HepG2 (cell line): ENCODE results near the gene RHEBL1. TPM values are rescaled to one million over a fixed set of nuclear protein-coding genes. Genes with fewer than 3 reads are reported as not detected.

Source experiments
- ATAC-seq: fragments of 200-7000 bp; cut with Tn5 transposase; 3 replicates; pipeline ENCODE4 v1.9.1; 2020; ENCODE audit warnings: mild to moderate bottlenecking, moderate library complexity
- BruUV-seq: library from RNA; stranded (reverse); fragments of 400-500 nt; replicated peaks from 2 replicates; lab custom pipeline; 2021; lab: Mats Ljungman, UMichigan
- CTCF ChIA-PET: fragments of 300-600 bp; formaldehyde crosslinking; extraction: SDS; loops from one replicate; lab custom pipeline; 2021; ENCODE audit warnings: low total read pairs, inconsistent platforms, low intra/inter-chr PET ratio; lab: Yijun Ruan, JAX
- POLR2A ChIA-PET: fragments of 350-600 bp; sonication (Branson Sonifier 250); formaldehyde crosslinking; loops from one replicate; lab custom pipeline; 2020; ENCODE audit warnings: antibody characterized with exemption, inconsistent platforms; lab: Yijun Ruan, JAX
- DNase-seq: peaks from one replicate; pipeline ENCODE4 v3.0.0-alpha.2; 2015; ENCODE audit warnings: low spot score
- FAIRE-seq: peaks from 3 replicates; lab custom pipeline; 2011; peaks lifted over from hg19 to GRCh38; lab: Jason Lieb, UNC
- H2AFZ ChIP-seq: one replicate; pipeline ENCODE4 v1.6.1; 2011; ENCODE audit warnings: low read length, inconsistent platforms
- H3K27ac ChIP-seq: fragments of 300-600 bp; 3 replicates; pipeline ENCODE4 v1.8.0; 2011; ENCODE audit warnings: mixed run types, mild to moderate bottlenecking, mixed read lengths, low read length, inconsistent platforms; ENCODE audit not compliant: insufficient read depth; ENCODE audit errors: extremely low read length
- H3K27me3 ChIP-seq, 2 experiments: fragments of 200-600 bp in 1 of 2; 2 replicates in 1 of 2; 3 replicates in 1 of 2; pipeline versions ENCODE4 v1.6.0 to v1.8.0; 2011; ENCODE audit warnings: low read length in 2 of 2, mild to moderate bottlenecking in 2 of 2, moderate library complexity in 2 of 2, inconsistent platforms in 1 of 2; ENCODE audit not compliant: insufficient read depth in 2 of 2, control insufficient read depth in 1 of 2
- H3K36me3 ChIP-seq, 2 experiments: fragments of 200-600 bp in 1 of 2; replicated peaks in 1 of 2; 2 replicates in 1 of 2; 3 replicates in 1 of 2; pipeline versions ENCODE4 v1.5.1 to v1.8.0; 2011; ENCODE audit warnings: low read length in 2 of 2, inconsistent platforms in 1 of 2; ENCODE audit not compliant: insufficient read depth in 2 of 2, control insufficient read depth in 1 of 2
- H3K4me1 ChIP-seq: 2 replicates; pipeline ENCODE4 v1.5.1; 2012; ENCODE audit warnings: low read length, inconsistent platforms; ENCODE audit not compliant: insufficient read depth
- H3K4me2 ChIP-seq: 2 replicates; pipeline ENCODE4 v1.6.0; 2011; ENCODE audit warnings: low read depth, low read length, inconsistent platforms
- H3K4me3 ChIP-seq, 3 experiments: fragments of 200-600 bp in 1 of 3; sonication (generic), shearing (Covaris generic) in 1 of 3; replicated peaks in 1 of 3; 2 replicates each; pipeline ENCODE4 v1.5.1; 2011 to 2016; ENCODE audit warnings: low read length in 3 of 3, inconsistent platforms in 2 of 3, low read depth in 2 of 3, mild to moderate bottlenecking in 2 of 3, control low read depth in 1 of 3, mixed read lengths in 1 of 3; ENCODE audit not compliant: insufficient read depth in 1 of 3
- H3K79me2 ChIP-seq: one replicate; pipeline ENCODE4 v1.6.1; 2011; ENCODE audit warnings: low read length, inconsistent platforms; ENCODE audit not compliant: insufficient read depth
- H3K9ac ChIP-seq: 2 replicates; pipeline ENCODE4 v1.6.0; 2011; ENCODE audit warnings: mild to moderate bottlenecking, low read depth, low read length, inconsistent platforms; ENCODE audit not compliant: insufficient read depth
- H3K9me3 ChIP-seq: 2 replicates; pipeline ENCODE4 v1.5.1; 2012; ENCODE audit warnings: mild to moderate bottlenecking, low read length
- H4K20me1 ChIP-seq: 2 replicates; pipeline ENCODE4 v1.6.0; 2011; ENCODE audit warnings: inconsistent platforms, mild to moderate bottlenecking, low read length, moderate library complexity; ENCODE audit not compliant: insufficient read depth
- ARHGAP35 ChIP-seq: sonication (generic); formaldehyde crosslinking; IDR thresholded peaks from 2 replicates; pipeline ENCODE4 v1.9.0; 2022; ENCODE audit warnings: mild to moderate bottlenecking, inconsistent platforms, moderate library complexity, missing genetic modification reagents, borderline replicate concordance
- KDM5A ChIP-seq: fragments of 200-600 bp; sonication (generic); IDR thresholded peaks from 2 replicates; pipeline ENCODE4 v1.7.0; 2018; ENCODE audit warnings: antibody characterized with exemption, mild to moderate bottlenecking, low read length, borderline replicate concordance
- MAZ ChIP-seq, 2 experiments: sonication (generic) in 1 of 2; formaldehyde crosslinking in 1 of 2; IDR thresholded peaks; 2 replicates each; pipeline versions ENCODE4 v1.5.0 to v1.6.1; 2012 to 2020; ENCODE audit warnings: low read depth in 2 of 2, mild to moderate bottlenecking in 2 of 2, borderline replicate concordance in 1 of 2, improper control_type of control experiment in 1 of 2, low read length in 1 of 2, missing genetic modification reagents in 1 of 2, moderate library complexity in 1 of 2
- MIER3 ChIP-seq: IDR thresholded peaks from 2 replicates; pipeline ENCODE4 v1.6.1; 2016; ENCODE audit warnings: missing compliant biosample characterization, borderline replicate concordance
- SNRNP70 ChIP-seq: fragments of 200-400 bp; formaldehyde crosslinking; IDR thresholded peaks from 2 replicates; pipeline ENCODE4 v1.6.1; 2017; ENCODE audit warnings: mild to moderate bottlenecking, low read depth, low read length, moderate library complexity
- ZBTB10 ChIP-seq: sonication (generic); formaldehyde crosslinking; IDR thresholded peaks from 2 replicates; pipeline ENCODE4 v1.4.0; 2020; ENCODE audit warnings: missing genetic modification reagents, borderline replicate concordance
- ZBTB26 ChIP-seq: IDR thresholded peaks from 2 replicates; pipeline ENCODE4 v1.6.1; 2016; ENCODE audit warnings: missing compliant biosample characterization, missing genetic modification reagents, borderline replicate concordance
- ZBTB7A ChIP-seq: sonication (generic); formaldehyde crosslinking; IDR thresholded peaks from 2 replicates; pipeline ENCODE4 v1.8.0; 2022; ENCODE audit warnings: mild to moderate bottlenecking, missing genetic modification reagents
- ZNF256 ChIP-seq: sonication (generic); formaldehyde crosslinking; conservative IDR thresholded peaks from 2 replicates; pipeline ENCODE4 v1.4.0; 2020; ENCODE audit warnings: missing genetic modification reagents
- ZNF317 ChIP-seq: sonication (generic); formaldehyde crosslinking; IDR thresholded peaks from 2 replicates; pipeline ENCODE4 v1.5.0; 2020; ENCODE audit warnings: mild to moderate bottlenecking, missing genetic modification reagents
- ZNF446 ChIP-seq: sonication (generic); formaldehyde crosslinking; IDR thresholded peaks from 2 replicates; pipeline ENCODE4 v1.5.0; 2020; ENCODE audit warnings: mild to moderate bottlenecking, missing genetic modification reagents
- ZNF747 ChIP-seq: sonication (generic); formaldehyde crosslinking; IDR thresholded peaks from 2 replicates; pipeline ENCODE4 v1.8.1; 2023; ENCODE audit warnings: missing genetic modification reagents, mild to moderate bottlenecking, borderline replicate concordance
- WGBS: methylation state at CpG from one replicate; pipeline ENCODE4 v1.1.6; 2017; ENCODE audit warnings: low lambda C conversion rate; 5-methylcytosine and 5-hydroxymethylcytosine counted together
- in situ Hi-C: cut with HindIII; loops from 2 replicates; pipeline ENCODE4 v1.10.0; 2017; ENCODE audit warnings: low pct_unique_long_range_greater_than_20kb; ENCODE audit not compliant: extremely low pct_ligation_motif_present
- intact Hi-C: fragments of 100-400 bp; cut with micrococcal nuclease; formaldehyde crosslinking; loops from one replicate; pipeline ENCODE4 v1.10.0; 2022; ENCODE audit not compliant: unreplicated experiment
- polyA plus RNA-seq, 8 experiments: library from polyadenylated mRNA; depleted of rRNA in 3 of 8; stranded (reverse) in 7 of 8; unstranded in 1 of 8; fragments of >200 nt; fragmentation: Illumina TruSeq in 4 of 8; extraction: Trizol in 4 of 8; gene quantifications; 2 replicates each; pipeline versions ENCODE4 v1.2.1 to v1.2.3, GENCODE V29; 2011 to 2016; ENCODE audit warnings: low read depth in 4 of 8, missing spikeins in 1 of 8, mixed read lengths in 1 of 8; ENCODE audit not compliant: insufficient read depth in 1 of 8
- total RNA-seq, 5 experiments: library from RNA; depleted of rRNA; stranded (reverse); fragments of >200 nt; fragmentation: Illumina TruSeq; extraction: Trizol; gene quantifications; 2 replicates each; pipeline ENCODE4 v1.2.3, GENCODE V29; 2016; ENCODE audit warnings: low read depth in 1 of 5

The RHEBL1 gene
- total and polyA plus RNA-seq, 2 of the 13 experiments (the other 11 are each of a cell fraction or from before 2014, with no cell fraction given) = 1.4 to 2.5 TPM

GRCh38 chr12:49066120-49066519, 3.7 kb downstream of the RHEBL1 start:
- Histone ChIP-seq H3K79me2 (no peaks in the 10 kb centered on the region), H3K9ac (no peak overlapping the region), H4K20me1 (no peaks in the 10 kb centered on the region)
- FAIRE-seq = no peak
- no peak for TF ChIP-seq ZBTB26
- TF ChIP-seq ZNF747 (CRISPR knock-in tag) = no peak
- TF ChIP-seq MAZ (IDR thresholded peaks at IDR 0.05; ENCODE audit: borderline replicate concordance, low read depth, low read length) = no peak
- TF ChIP-seq MAZ (CRISPR knock-in tag; IDR thresholded peaks at IDR 0.05; ENCODE audit: low read depth) = no peak
- no peak for TF ChIP-seq ZBTB10 (CRISPR knock-in tag)
- TF ChIP-seq ZNF446 (CRISPR knock-in tag) = no peak
- no peak for TF ChIP-seq MIER3 (CRISPR knock-in tag)
- TF ChIP-seq ARHGAP35 (CRISPR knock-in tag) = no peak
- TF ChIP-seq ZNF317 = no peak
- no peak for TF ChIP-seq KDM5A
- TF ChIP-seq SNRNP70 = no peak
- TF ChIP-seq ZBTB7A = no peak
- no peak for TF ChIP-seq ZNF256 (CRISPR knock-in tag)
- TF ChIP-seq, all 625 proteins: peak for 0
- H3K36me3 ChIP-seq = no peaks in the 10 kb centered on the region
- in situ Hi-C loops = loop anchor here (5.0 kb wide), 1 partner anchor 56 kb away; no protein-coding TSS in a partner anchor
- DNase-seq = no peak
- CTCF ChIA-PET = no interaction called here
- no peak overlapping the region for H3K4me3 ChIP-seq
- no peak overlapping the region for H3K4me2 ChIP-seq
- no peaks in the 10 kb centered on the region for H3K9me3 ChIP-seq
- H3K27ac ChIP-seq = no peak overlapping the region
- H3K4me1 ChIP-seq = peaks cover 38% of the 10 kb centered on the region
- 84% methylated on average over 4 of the region's 4 CpGs for WGBS
- no peak overlapping the region for H2AFZ ChIP-seq
- intact Hi-C loops = no loop called here
- BruUV-seq = no TSS peak
- POLR2A ChIA-PET = no interaction called here
- no peaks in the 10 kb centered on the region; a peak in 1 of 5 replicates for H3K27me3 ChIP-seq
- no peak for ATAC-seq
